ENCODE measurements around the gene RNF157. TPM values are rescaled to one million over a fixed set of nuclear protein-coding genes. Genes with fewer than 3 reads are reported as not detected.
A peak's percentile ranks its signal among the peaks of the same experiment; 100 is the strongest.

Gene RNF157
- total RNA-seq, result 3.1 and 3.5 TPM in 2 replicates

GRCh38 chr17:76240461-76241203 is at the start of gene RNF157:
TSS of gene RNF157 (minus strand) at chr17:76240493. CDS start at chr17:76240240, 253 bp downstream.
- ChIA-PET POLR2A (interaction anchor here (0.6 to 8.8 kb wide), 5 partner anchors 18 to 49 kb away, joined by 3 to 135 read pairs (median 4); partner anchors contain the start of gene UBALD2), CTCF (no interaction called here)
- peaks cover 33% of the 10 kb centered on the region for H3K27me3 Mint-ChIP-seq
- H3K4me1 Mint-ChIP-seq, result peaks cover 12% of the 10 kb centered on the region
- TF ChIP-seq, protein P1, sequence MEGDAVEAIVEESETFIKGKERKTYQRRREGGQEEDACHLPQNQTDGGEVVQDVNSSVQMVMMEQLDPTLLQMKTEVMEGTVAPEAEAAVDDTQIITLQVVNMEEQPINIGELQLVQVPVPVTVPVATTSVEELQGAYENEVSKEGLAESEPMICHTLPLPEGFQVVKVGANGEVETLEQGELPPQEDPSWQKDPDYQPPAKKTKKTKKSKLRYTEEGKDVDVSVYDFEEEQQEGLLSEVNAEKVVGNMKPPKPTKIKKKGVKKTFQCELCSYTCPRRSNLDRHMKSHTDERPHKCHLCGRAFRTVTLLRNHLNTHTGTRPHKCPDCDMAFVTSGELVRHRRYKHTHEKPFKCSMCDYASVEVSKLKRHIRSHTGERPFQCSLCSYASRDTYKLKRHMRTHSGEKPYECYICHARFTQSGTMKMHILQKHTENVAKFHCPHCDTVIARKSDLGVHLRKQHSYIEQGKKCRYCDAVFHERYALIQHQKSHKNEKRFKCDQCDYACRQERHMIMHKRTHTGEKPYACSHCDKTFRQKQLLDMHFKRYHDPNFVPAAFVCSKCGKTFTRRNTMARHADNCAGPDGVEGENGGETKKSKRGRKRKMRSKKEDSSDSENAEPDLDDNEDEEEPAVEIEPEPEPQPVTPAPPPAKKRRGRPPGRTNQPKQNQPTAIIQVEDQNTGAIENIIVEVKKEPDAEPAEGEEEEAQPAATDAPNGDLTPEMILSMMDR (IDR thresholded peaks at IDR 0.05), result no peak
- intact Hi-C loops (cut with micrococcal nuclease), result no loop called here
- peak; percentile 62 for DNase-seq
- H3K27ac Mint-ChIP-seq, result peak within 1 kb of the TSS; percentile 56
- ATAC-seq (ENCODE audit: low read depth), result peak; percentile 93
- peak within 1 kb of the TSS; percentile 87 for H3K4me3 Mint-ChIP-seq
- no peaks in the 10 kb centered on the region for H3K9me3 Mint-ChIP-seq
- H3K36me3 Mint-ChIP-seq (ENCODE audit: low read depth), result no peaks in the 10 kb centered on the region

DNA sequence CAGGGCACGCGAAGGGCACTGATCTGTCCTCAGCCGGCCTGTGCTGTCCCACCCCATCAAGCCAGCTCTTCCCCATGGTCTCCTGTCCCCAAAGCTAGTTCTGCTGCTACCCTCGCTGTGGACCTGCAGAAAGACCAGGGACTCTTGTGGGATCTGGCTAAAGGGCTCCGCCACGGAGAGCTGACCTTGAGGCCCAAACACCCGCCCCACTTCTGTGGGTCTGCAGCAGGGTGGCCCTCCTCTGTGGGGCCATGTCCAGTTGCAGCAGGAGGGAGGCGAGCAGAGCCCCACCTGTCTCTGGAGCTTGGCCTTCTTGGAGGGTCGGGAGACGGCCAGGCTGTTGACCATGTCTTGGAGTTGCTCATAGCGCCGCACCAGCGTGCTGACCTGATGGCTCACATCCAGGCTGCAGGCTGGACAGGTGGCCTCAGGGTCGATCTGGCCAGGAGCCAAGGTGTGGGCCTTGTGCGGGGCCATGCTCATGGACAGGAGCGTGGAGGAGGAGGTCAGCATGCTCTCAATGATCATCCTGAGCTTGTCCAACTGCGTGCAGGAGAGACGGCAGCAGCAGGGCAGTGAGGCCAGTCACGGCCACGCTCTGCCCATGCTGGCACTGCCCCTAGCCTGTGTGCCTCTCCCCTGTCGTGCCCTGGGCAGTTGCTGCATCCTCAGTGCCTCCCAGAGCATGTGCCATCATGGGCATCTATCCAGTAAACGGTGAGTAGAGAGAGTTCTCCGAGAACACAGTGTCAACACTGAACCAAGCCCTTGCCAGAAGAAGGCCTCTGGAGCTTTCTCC is 41.5 kb upstream of the RNF157 start:
- TF ChIP-seq, protein P1 (IDR thresholded peaks at IDR 0.05), result no peak
- no peak for ATAC-seq (ENCODE audit: low read depth)
- DNase-seq, result no peak
- ChIA-PET POLR2A (interaction anchor here (0.5 to 14.6 kb wide), 4 partner anchors 10 to 160 kb away, joined by 7 to 462 read pairs (median 38); partner anchors contain the start of gene UBALD2), CTCF (interaction anchor here (0.6 to 6.7 kb wide), 7 partner anchors 16 to 267 kb away, joined by 3 to 228 read pairs (median 33); partner anchors contain the start of gene EXOC7)
- Mint-ChIP-seq H3K27ac (no peak overlapping the region), H3K27me3 (no peaks in the 10 kb centered on the region), H3K4me1 (peaks cover 9% of the 10 kb centered on the region), H3K36me3 (ENCODE audit: low read depth) (no peaks in the 10 kb centered on the region), H3K9me3 (no peaks in the 10 kb centered on the region), H3K4me3 (no peak overlapping the region)
- intact Hi-C loops (cut with micrococcal nuclease), result no loop called here

GRCh38 chr17:76280650-76281049 is 40.4 kb upstream of the RNF157 start:
- DNase-seq (no peak), ATAC-seq (ENCODE audit: low read depth) (no peak)
- intact Hi-C loops (cut with micrococcal nuclease), result no loop called here
- H3K9me3 Mint-ChIP-seq, result no peaks in the 10 kb centered on the region
- peaks cover 20% of the 10 kb centered on the region for H3K4me1 Mint-ChIP-seq
- H3K36me3 Mint-ChIP-seq (ENCODE audit: low read depth), result no peaks in the 10 kb centered on the region
- H3K27me3 Mint-ChIP-seq, result no peaks in the 10 kb centered on the region
- ChIA-PET POLR2A (interaction anchor here (1.6 to 14.6 kb wide), 5 partner anchors 9 to 159 kb away, joined by 7 to 462 read pairs (median 10); partner anchors contain the start of gene UBALD2), CTCF (interaction anchor here (1.2 to 6.7 kb wide), 14 partner anchors 10 to 266 kb away, joined by 3 to 228 read pairs (median 14); partner anchors contain the start of gene UBALD2)
- H3K4me3 Mint-ChIP-seq, result no peak overlapping the region
- TF ChIP-seq, protein P1 (IDR thresholded peaks at IDR 0.05), result no peak
- no peak overlapping the region for H3K27ac Mint-ChIP-seq

GRCh38 chr17:76279742-76280287 is 39.5 kb upstream of the RNF157 start:
- H3K9me3 Mint-ChIP-seq, result no peaks in the 10 kb centered on the region
- intact Hi-C loops (cut with micrococcal nuclease), result loop anchor here (1.0 to 10.0 kb wide), 5 partner anchors 98 to 375 kb away; partner anchors contain the start of gene MRPL38
- H3K27ac Mint-ChIP-seq, result no peak overlapping the region
- ATAC-seq (ENCODE audit: low read depth), result no peak
- ChIA-PET POLR2A (interaction anchor here (0.5 to 14.6 kb wide), 11 partner anchors 9 to 266 kb away, joined by 3 to 462 read pairs (median 6); partner anchors contain the start of genes EXOC7 and UBALD2), CTCF (interaction anchor here (0.6 to 6.7 kb wide), 46 partner anchors 8 to 272 kb away, joined by 3 to 228 read pairs (median 5); partner anchors contain the start of genes EXOC7, FOXJ1 and UBALD2)
- H3K4me3 Mint-ChIP-seq, result no peak overlapping the region
- H3K27me3 Mint-ChIP-seq, result no peaks in the 10 kb centered on the region
- TF ChIP-seq, protein P1 (IDR thresholded peaks at IDR 0.05), result no peak
- no peak for DNase-seq
- no peaks in the 10 kb centered on the region for H3K36me3 Mint-ChIP-seq (ENCODE audit: low read depth)
- H3K4me1 Mint-ChIP-seq, result peaks cover 28% of the 10 kb centered on the region

Data from activated B cell treated with CpG ODN at 0.5 μM for 24 hours (primary cell).